GM23338 (cell line): ENCODE data around the gene MCRIP1.

Experiments
- CTCF ChIP-seq, 2 experiments: fragments of 200-600 bp in 1 of 2; sonication (generic) in 1 of 2; conservative IDR thresholded peaks; 2 replicates each; pipeline versions ENCODE4 v1.5.1 to v1.6.1; 2016 to 2017; ENCODE audit warnings: antibody characterized with exemption in 2 of 2, low read depth in 2 of 2, mild to moderate bottlenecking in 2 of 2, moderate library complexity in 1 of 2
- EZH2 ChIP-seq: fragments of 200-600 bp; sonication (generic); IDR thresholded peaks from one replicate; pipeline ENCODE4 v1.8.0; 2017; ENCODE audit warnings: antibody characterized with exemption, mild to moderate bottlenecking, low read depth; ENCODE audit not compliant: unreplicated experiment
- EZH2phosphoT487 ChIP-seq: fragments of 200-600 bp; sonication (generic); IDR thresholded peaks from one replicate; pipeline ENCODE4 v1.8.1; 2018; ENCODE audit warnings: antibody characterized with exemption; ENCODE audit not compliant: unreplicated experiment
- POLR2AphosphoS5 ChIP-seq: IDR thresholded peaks from 2 replicates; pipeline ENCODE4 v1.6.1; 2016; ENCODE audit warnings: antibody characterized with exemption, low read depth
- ZNF114 ChIP-seq: fragments of 250-450 bp; sonication (Bioruptor Pico); IDR thresholded peaks from 2 replicates; pipeline ENCODE4 v1.5.0; 2020; ENCODE audit warnings: mild to moderate bottlenecking, moderate library complexity

- no peak for TF ChIP-seq ZNF114
- peak; percentile 76 to 79 for TF ChIP-seq CTCF (conservative IDR thresholded peaks at IDR 0.05; ENCODE audit: low read depth in 2 of 2)
- no peak for TF ChIP-seq EZH2
- peak; percentile 8; the same call in 1 of the 2 replicates for TF ChIP-seq POLR2AphosphoS5
- TF ChIP-seq EZH2phosphoT487 = no peak
Measured at GRCh38 chr17:81869221-81870130, 36.4 kb upstream of the MCRIP1 start.
